Loucy (cell line): ENCODE measurements around the gene RUSC2.

Experiments
- H2AFZ ChIP-seq: fragments of 200-600 bp; sonication (generic); 2 replicates; pipeline ENCODE4 v1.6.0; 2016; ENCODE audit warnings: antibody characterized with exemption, mild to moderate bottlenecking, low read length, moderate library complexity
- H3F3A ChIP-seq: fragments of 200-600 bp; 2 replicates; pipeline ENCODE4 v1.6.0; 2016; ENCODE audit warnings: antibody characterized with exemption, low read depth, mild to moderate bottlenecking
- H3K27me3 ChIP-seq: fragments of 200-600 bp; sonication (generic); 2 replicates; pipeline ENCODE4 v1.6.1; 2014; ENCODE audit warnings: low read length, mild to moderate bottlenecking; ENCODE audit not compliant: insufficient read depth, poor library complexity, severe bottlenecking
- H3K36me3 ChIP-seq: fragments of 200-600 bp; sonication (generic); 2 replicates; pipeline ENCODE4 v1.6.1; 2016; ENCODE audit warnings: low read length; ENCODE audit not compliant: insufficient read depth
- H3K4me1 ChIP-seq: fragments of 200-600 bp; sonication (generic); 2 replicates; pipeline ENCODE4 v1.5.1; 2014; ENCODE audit warnings: low read length, mild to moderate bottlenecking; ENCODE audit not compliant: insufficient read depth, poor library complexity, severe bottlenecking
- H3K4me2 ChIP-seq: fragments of 200-600 bp; sonication (generic); 2 replicates; pipeline ENCODE4 v1.6.0; 2014; ENCODE audit warnings: antibody characterized with exemption, low read length, low read depth, mild to moderate bottlenecking; ENCODE audit not compliant: poor library complexity, severe bottlenecking
- H3K4me3 ChIP-seq: fragments of 200-600 bp; sonication (generic); 2 replicates; pipeline ENCODE4 v1.5.1; 2014; ENCODE audit warnings: low read length, mild to moderate bottlenecking, mixed read lengths; ENCODE audit not compliant: poor library complexity, severe bottlenecking
- H3K79me2 ChIP-seq: fragments of 200-600 bp; sonication (generic); 2 replicates; pipeline ENCODE4 v1.6.1; 2014; ENCODE audit warnings: low read length; ENCODE audit not compliant: insufficient read depth
- H3K9ac ChIP-seq: fragments of 200-600 bp; sonication (generic); 2 replicates; pipeline ENCODE4 v1.6.0; 2014; ENCODE audit warnings: mild to moderate bottlenecking, low read depth, low read length, moderate library complexity; ENCODE audit not compliant: poor library complexity, severe bottlenecking
- H3K9me2 ChIP-seq: fragments of 200-600 bp; sonication (generic); replicated peaks from 2 replicates; pipeline ENCODE4 v1.6.1; 2016; ENCODE audit warnings: low read depth, low read length, mixed read lengths
- H3K9me3 ChIP-seq: fragments of 200-600 bp; sonication (generic); 2 replicates; pipeline ENCODE4 v1.6.1; 2014; ENCODE audit warnings: mild to moderate bottlenecking, antibody characterized with exemption, low read length, low read depth; ENCODE audit not compliant: insufficient read depth
- H4K20me1 ChIP-seq: fragments of 200-600 bp; sonication (generic); 2 replicates; pipeline ENCODE4 v1.6.0; 2014; ENCODE audit warnings: antibody characterized with exemption, low read length, mild to moderate bottlenecking; ENCODE audit not compliant: insufficient read depth, poor library complexity, severe bottlenecking
- EZH2phosphoT487 ChIP-seq: fragments of 200-600 bp; IDR thresholded peaks from 2 replicates; pipeline ENCODE4 v1.6.1; 2018; ENCODE audit warnings: antibody characterized with exemption, mild to moderate bottlenecking, moderate library complexity, borderline replicate concordance
- TF ChIP-seq, protein P1 (sequence below): fragments of 200-600 bp; sonication (generic); conservative IDR thresholded peaks from 2 replicates; pipeline ENCODE4 v1.5.1; 2014; ENCODE audit warnings: mild to moderate bottlenecking, antibody characterized with exemption, low read length

RUSC2 gene

DNA sequence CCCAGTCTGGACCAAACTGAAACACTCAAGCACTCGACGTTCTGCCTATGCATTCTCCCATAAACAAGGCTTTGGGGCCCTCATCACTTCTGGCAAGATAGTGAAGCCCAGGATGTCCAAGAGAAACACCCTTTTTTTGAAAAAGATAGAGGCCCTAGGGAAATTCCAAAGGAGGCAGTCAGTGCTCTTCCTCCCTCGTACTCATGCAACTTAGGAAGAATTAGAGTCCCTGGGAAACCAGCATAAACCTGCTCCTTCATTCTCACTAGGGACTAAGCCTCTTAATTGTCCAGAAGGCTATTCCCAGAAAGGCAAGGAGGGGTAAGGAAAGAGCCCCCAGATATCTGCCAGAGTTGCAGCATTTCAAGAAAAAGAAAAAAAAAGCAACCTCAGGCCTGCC, 7.8 kb upstream of the RUSC2 start:
- H3K4me2 ChIP-seq = no peak overlapping the region
- H3K27me3 ChIP-seq = no peaks in the 10 kb centered on the region
- H2AFZ ChIP-seq = no peak overlapping the region
- no peaks in the 10 kb centered on the region for H3K9me3 ChIP-seq
- H3F3A ChIP-seq = no peaks in the 10 kb centered on the region
- H4K20me1 ChIP-seq = no peaks in the 10 kb centered on the region
- no peak for TF ChIP-seq EZH2phosphoT487
- TF ChIP-seq, protein P1, sequence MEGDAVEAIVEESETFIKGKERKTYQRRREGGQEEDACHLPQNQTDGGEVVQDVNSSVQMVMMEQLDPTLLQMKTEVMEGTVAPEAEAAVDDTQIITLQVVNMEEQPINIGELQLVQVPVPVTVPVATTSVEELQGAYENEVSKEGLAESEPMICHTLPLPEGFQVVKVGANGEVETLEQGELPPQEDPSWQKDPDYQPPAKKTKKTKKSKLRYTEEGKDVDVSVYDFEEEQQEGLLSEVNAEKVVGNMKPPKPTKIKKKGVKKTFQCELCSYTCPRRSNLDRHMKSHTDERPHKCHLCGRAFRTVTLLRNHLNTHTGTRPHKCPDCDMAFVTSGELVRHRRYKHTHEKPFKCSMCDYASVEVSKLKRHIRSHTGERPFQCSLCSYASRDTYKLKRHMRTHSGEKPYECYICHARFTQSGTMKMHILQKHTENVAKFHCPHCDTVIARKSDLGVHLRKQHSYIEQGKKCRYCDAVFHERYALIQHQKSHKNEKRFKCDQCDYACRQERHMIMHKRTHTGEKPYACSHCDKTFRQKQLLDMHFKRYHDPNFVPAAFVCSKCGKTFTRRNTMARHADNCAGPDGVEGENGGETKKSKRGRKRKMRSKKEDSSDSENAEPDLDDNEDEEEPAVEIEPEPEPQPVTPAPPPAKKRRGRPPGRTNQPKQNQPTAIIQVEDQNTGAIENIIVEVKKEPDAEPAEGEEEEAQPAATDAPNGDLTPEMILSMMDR = no peak
- H3K9me2 ChIP-seq = no peaks in the 10 kb centered on the region
- H3K9ac ChIP-seq = no peak overlapping the region
- no peaks in the 10 kb centered on the region for H3K36me3 ChIP-seq
- no peaks in the 10 kb centered on the region for H3K79me2 ChIP-seq
- H3K4me1 ChIP-seq = no peaks in the 10 kb centered on the region
- no peak overlapping the region for H3K4me3 ChIP-seq

DNA sequence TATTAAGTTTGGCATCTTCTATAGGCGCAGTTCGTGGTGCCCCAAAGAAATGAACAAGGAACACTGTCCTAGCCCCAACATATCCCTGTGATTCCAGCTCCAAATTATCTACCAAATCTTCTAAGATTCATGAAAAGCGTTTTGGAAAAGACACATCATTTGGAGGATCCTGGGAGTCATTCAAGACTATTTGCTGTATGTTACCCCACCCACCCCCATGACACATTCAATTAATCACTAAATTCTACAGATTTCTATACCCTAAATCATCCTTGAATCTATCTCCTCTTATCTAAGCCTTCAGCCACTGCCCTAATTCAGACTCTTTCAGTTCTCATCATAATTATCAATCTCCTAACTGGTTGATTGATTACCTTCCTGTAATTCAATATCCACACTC, 5.5 kb upstream of the RUSC2 start:
- H3F3A ChIP-seq = no peaks in the 10 kb centered on the region
- no peaks in the 10 kb centered on the region for H3K27me3 ChIP-seq
- H3K4me2 ChIP-seq = no peak overlapping the region
- H3K9me3 ChIP-seq = no peaks in the 10 kb centered on the region
- H3K4me3 ChIP-seq = no peak overlapping the region
- no peak for TF ChIP-seq EZH2phosphoT487
- TF ChIP-seq, protein P1 = no peak
- H2AFZ ChIP-seq = no peak overlapping the region
- no peaks in the 10 kb centered on the region for H3K9me2 ChIP-seq
- no peak overlapping the region for H3K9ac ChIP-seq
- H4K20me1 ChIP-seq = no peaks in the 10 kb centered on the region
- no peaks in the 10 kb centered on the region for H3K79me2 ChIP-seq
- H3K36me3 ChIP-seq = no peaks in the 10 kb centered on the region
- peaks cover 7% of the 10 kb centered on the region for H3K4me1 ChIP-seq

GRCh38 chr9:35487081-35487480, 2.8 kb upstream of the RUSC2 start:
- H3K4me3 ChIP-seq = no peak overlapping the region
- H3K9ac ChIP-seq = no peak overlapping the region
- peaks cover 11% of the 10 kb centered on the region; the same call in 1 of the 2 replicates for H3K79me2 ChIP-seq
- no peaks in the 10 kb centered on the region for H3K9me2 ChIP-seq
- no peak overlapping the region for H2AFZ ChIP-seq
- H3K27me3 ChIP-seq = no peaks in the 10 kb centered on the region
- no peak overlapping the region for H3K4me2 ChIP-seq
- TF ChIP-seq, protein P1 = no peak
- no peak for TF ChIP-seq EZH2phosphoT487
- H3K9me3 ChIP-seq = no peaks in the 10 kb centered on the region
- H3F3A ChIP-seq = peaks cover 10% of the 10 kb centered on the region; the same call in 1 of the 2 replicates
- no peaks in the 10 kb centered on the region for H3K36me3 ChIP-seq
- no peaks in the 10 kb centered on the region for H4K20me1 ChIP-seq
- peaks cover 30% of the 10 kb centered on the region for H3K4me1 ChIP-seq
